Type B pancreatic cell (in vitro differentiated cells): ENCODE measurements around the gene KSR1. TPM values are rescaled to one million over a fixed set of nuclear protein-coding genes. Genes with fewer than 3 reads are reported as not detected.

ENCODE experiments used
- DNase-seq: peaks from one replicate; pipeline ENCODE4 v3.0.0; 2021; ENCODE audit warnings: mixed read lengths; ENCODE audit not compliant: unreplicated experiment; ENCODE audit errors: extremely low spot score
- H3K27ac Mint-ChIP-seq: 2 replicates; pipeline ENCODE4 v1.8.0; 2021; ENCODE audit warnings: mild to moderate bottlenecking, mixed read lengths
- H3K27me3 Mint-ChIP-seq: 2 replicates; pipeline ENCODE4 v1.8.0; 2021; ENCODE audit warnings: mixed read lengths
- H3K36me3 Mint-ChIP-seq: 2 replicates; pipeline ENCODE4 v1.8.0; 2021; ENCODE audit warnings: mixed read lengths
- H3K4me1 Mint-ChIP-seq: one replicate; pipeline ENCODE4 v1.8.0; 2021; ENCODE audit warnings: mixed read lengths; ENCODE audit not compliant: unreplicated experiment
- H3K4me3 Mint-ChIP-seq: 2 replicates; pipeline ENCODE4 v1.8.0; 2021; ENCODE audit warnings: mild to moderate bottlenecking, mixed read lengths
- H3K9me3 Mint-ChIP-seq: 2 replicates; pipeline ENCODE4 v1.8.0; 2021; ENCODE audit warnings: mixed read lengths
- total RNA-seq: library from RNA; stranded (reverse); gene quantifications from 2 replicates; pipeline ENCODE4 v1.2.1, GENCODE V29; 2021; ENCODE audit warnings: low replicate concordance
- TF ChIP-seq, protein P1 (sequence below): fragments of 200-600 bp; sonication (generic); conservative IDR thresholded peaks from 2 replicates; pipeline ENCODE4 v1.5.0; 2021; ENCODE audit warnings: antibody characterized with exemption, mild to moderate bottlenecking

The KSR1 gene
- total RNA-seq, 1 donor from 2014 or later = 57.8 TPM

DNA sequence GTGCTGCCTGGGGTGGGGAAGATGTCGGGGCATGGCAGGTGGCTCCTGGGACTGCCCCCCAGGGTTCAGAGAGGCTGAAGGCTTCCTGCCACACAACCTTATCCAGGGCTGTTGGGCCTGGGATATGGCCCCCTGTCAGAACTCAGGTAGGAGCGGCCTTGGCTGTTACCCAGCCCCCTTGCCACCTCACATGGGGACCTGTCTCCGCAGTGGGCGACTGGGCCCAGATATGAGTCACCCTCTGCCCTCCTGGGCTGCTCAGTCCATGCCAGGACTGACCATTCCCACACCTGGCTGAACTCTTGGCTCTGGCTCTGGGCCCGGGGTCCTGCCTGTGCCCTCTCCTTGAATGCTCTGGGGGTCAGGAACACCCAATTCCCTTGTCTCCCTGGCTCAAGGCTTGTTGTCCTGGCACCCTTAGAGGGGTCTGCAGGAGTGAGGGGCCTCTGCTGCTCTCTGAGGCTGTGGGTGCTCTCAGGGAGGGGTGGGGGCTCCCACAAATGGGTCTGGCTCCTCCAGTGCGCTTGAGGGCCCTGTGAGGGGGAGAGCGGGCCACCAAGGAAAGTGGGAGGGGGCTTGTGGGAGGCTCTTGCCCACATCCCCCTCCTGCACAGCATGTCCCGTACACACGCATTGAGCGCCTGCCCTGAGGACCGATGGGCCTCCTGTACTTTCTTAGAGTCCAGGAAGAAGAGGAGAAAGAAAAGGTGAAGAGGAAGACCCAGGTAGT is 210.7 kb downstream of the KSR1 start:
- Mint-ChIP-seq H3K36me3 (no peaks in the 10 kb centered on the region), H3K4me3 (no peak overlapping the region), H3K4me1 (no peaks in the 10 kb centered on the region), H3K27me3 (peaks cover 5% of the 10 kb centered on the region), H3K9me3 (no peaks in the 10 kb centered on the region), H3K27ac (no peak overlapping the region)
- DNase-seq = no peak
- TF ChIP-seq, protein P1, sequence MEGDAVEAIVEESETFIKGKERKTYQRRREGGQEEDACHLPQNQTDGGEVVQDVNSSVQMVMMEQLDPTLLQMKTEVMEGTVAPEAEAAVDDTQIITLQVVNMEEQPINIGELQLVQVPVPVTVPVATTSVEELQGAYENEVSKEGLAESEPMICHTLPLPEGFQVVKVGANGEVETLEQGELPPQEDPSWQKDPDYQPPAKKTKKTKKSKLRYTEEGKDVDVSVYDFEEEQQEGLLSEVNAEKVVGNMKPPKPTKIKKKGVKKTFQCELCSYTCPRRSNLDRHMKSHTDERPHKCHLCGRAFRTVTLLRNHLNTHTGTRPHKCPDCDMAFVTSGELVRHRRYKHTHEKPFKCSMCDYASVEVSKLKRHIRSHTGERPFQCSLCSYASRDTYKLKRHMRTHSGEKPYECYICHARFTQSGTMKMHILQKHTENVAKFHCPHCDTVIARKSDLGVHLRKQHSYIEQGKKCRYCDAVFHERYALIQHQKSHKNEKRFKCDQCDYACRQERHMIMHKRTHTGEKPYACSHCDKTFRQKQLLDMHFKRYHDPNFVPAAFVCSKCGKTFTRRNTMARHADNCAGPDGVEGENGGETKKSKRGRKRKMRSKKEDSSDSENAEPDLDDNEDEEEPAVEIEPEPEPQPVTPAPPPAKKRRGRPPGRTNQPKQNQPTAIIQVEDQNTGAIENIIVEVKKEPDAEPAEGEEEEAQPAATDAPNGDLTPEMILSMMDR = no peak

DNA sequence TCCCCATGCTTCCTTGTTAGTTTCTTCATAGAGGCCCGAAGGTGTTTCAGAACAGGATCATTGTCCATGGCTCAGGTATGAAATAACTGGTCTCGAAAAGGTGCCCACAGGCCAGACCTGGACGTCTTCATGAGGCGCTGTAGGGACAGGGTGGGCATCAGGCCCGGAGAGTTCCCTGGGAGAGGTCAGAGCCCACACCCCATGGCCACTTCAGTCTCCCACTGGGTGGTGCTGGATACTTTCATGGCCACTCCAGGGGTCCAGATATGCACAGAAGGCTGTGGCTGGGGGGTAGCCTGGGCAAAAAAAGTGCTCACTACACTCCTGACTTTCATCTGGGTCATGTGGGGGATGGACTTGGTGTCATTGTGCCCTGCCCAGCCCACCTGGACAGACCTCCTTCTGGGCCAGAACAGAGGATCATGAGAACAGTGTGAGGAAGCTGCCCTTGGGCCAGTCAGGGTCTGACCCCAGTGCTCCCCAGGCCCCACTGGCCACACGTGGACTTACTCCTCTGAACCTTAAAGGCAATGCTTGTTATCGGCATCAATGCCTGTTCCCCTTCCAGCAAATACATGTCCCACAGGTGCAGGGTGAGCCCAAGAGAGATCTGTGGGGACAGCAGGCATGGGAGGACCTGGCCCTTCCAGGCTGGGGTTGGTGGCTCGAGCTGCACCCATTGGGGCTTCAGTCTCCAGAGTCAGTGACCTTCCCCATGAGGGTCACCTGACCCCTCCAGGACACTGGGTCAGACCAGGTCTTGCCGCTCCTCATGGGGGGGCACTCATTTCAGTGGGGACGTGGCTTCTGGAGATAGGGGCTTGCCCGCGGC is 211.6 kb downstream of the KSR1 start:
- no peaks in the 10 kb centered on the region for H3K4me1 Mint-ChIP-seq
- H3K36me3 Mint-ChIP-seq = no peaks in the 10 kb centered on the region
- no peak for DNase-seq
- TF ChIP-seq, protein P1 = no peak
- H3K4me3 Mint-ChIP-seq = no peak overlapping the region
- peaks cover 4% of the 10 kb centered on the region for H3K27me3 Mint-ChIP-seq
- no peak overlapping the region for H3K27ac Mint-ChIP-seq
- H3K9me3 Mint-ChIP-seq = no peaks in the 10 kb centered on the region

DNA sequence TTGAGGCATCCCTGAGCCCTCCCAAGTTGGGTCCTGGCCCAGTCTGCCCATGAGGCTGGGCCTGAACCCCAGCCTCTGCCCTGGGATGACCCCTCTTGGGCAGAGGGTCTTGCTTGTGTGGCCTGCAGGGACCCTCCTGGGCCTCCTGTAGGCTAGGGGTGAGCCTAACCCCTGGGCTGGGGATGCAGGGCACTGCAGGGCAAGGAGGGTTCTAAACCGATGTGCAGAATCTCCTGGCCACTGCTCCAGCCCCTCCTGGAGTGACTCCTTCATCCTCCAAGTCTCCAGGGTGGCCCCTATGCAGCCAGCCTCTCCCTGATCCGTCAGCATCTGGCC is 212.2 kb downstream of the KSR1 start:
- no peaks in the 10 kb centered on the region for H3K27me3 Mint-ChIP-seq
- H3K4me3 Mint-ChIP-seq = no peak overlapping the region
- DNase-seq = no peak
- no peaks in the 10 kb centered on the region for H3K4me1 Mint-ChIP-seq
- no peak overlapping the region for H3K27ac Mint-ChIP-seq
- H3K36me3 Mint-ChIP-seq = no peaks in the 10 kb centered on the region
- TF ChIP-seq, protein P1 = no peak
- H3K9me3 Mint-ChIP-seq = no peaks in the 10 kb centered on the region

- Mint-ChIP-seq H3K4me1 (no peaks in the 10 kb centered on the region), H3K27me3 (no peaks in the 10 kb centered on the region), H3K9me3 (no peaks in the 10 kb centered on the region)
Observed at GRCh38 chr17:27669136-27669535, 212.9 kb downstream of the KSR1 start.

GRCh38 chr17:27669850-27670249 is 213.6 kb downstream of the KSR1 start:
- Mint-ChIP-seq H3K9me3 (no peaks in the 10 kb centered on the region), H3K4me1 (no peaks in the 10 kb centered on the region), H3K36me3 (no peaks in the 10 kb centered on the region), H3K27ac (no peak overlapping the region), H3K4me3 (no peak overlapping the region), H3K27me3 (no peaks in the 10 kb centered on the region)
- no peak for DNase-seq
- TF ChIP-seq, protein P1 = no peak

More at GRCh38 chr17:27669136-27669535, 212.9 kb downstream of the KSR1 start:
- TF ChIP-seq, protein P1 = no peak
- Mint-ChIP-seq H3K27ac (no peak overlapping the region), H3K4me3 (no peak overlapping the region), H3K36me3 (no peaks in the 10 kb centered on the region)
- no peak for DNase-seq
